HepG2 (cell line): Measurements from ENCODE around the gene B4GALT3. TPM values are rescaled to one million over a fixed set of nuclear protein-coding genes. Genes with fewer than 3 reads are reported as not detected.
A peak's percentile ranks its signal among the peaks of the same experiment; 100 is the strongest.

ENCODE experiments used
- ATAC-seq: fragments of 200-7000 bp; cut with Tn5 transposase; 3 replicates; pipeline ENCODE4 v1.9.1; 2020; ENCODE audit warnings: mild to moderate bottlenecking, moderate library complexity
- BruUV-seq: library from RNA; stranded (reverse); fragments of 400-500 nt; replicated peaks from 2 replicates; lab custom pipeline; 2021; lab: Mats Ljungman, UMichigan
- CTCF ChIA-PET: fragments of 300-600 bp; formaldehyde crosslinking; extraction: SDS; loops from one replicate; lab custom pipeline; 2021; ENCODE audit warnings: low total read pairs, inconsistent platforms, low intra/inter-chr PET ratio; lab: Yijun Ruan, JAX
- POLR2A ChIA-PET: fragments of 350-600 bp; sonication (Branson Sonifier 250); formaldehyde crosslinking; loops from one replicate; lab custom pipeline; 2020; ENCODE audit warnings: antibody characterized with exemption, inconsistent platforms; lab: Yijun Ruan, JAX
- DNase-seq: peaks from one replicate; pipeline ENCODE4 v3.0.0-alpha.2; 2015; ENCODE audit warnings: low spot score
- FAIRE-seq: peaks from 3 replicates; lab custom pipeline; 2011; peaks lifted over from hg19 to GRCh38; lab: Jason Lieb, UNC
- H2AFZ ChIP-seq: one replicate; pipeline ENCODE4 v1.6.1; 2011; ENCODE audit warnings: low read length, inconsistent platforms
- H3K27ac ChIP-seq: fragments of 300-600 bp; 3 replicates; pipeline ENCODE4 v1.8.0; 2011; ENCODE audit warnings: mixed run types, mild to moderate bottlenecking, mixed read lengths, low read length, inconsistent platforms; ENCODE audit not compliant: insufficient read depth; ENCODE audit errors: extremely low read length
- H3K27me3 ChIP-seq, 2 experiments: fragments of 200-600 bp in 1 of 2; 2 replicates in 1 of 2; 3 replicates in 1 of 2; pipeline versions ENCODE4 v1.6.0 to v1.8.0; 2011; ENCODE audit warnings: low read length in 2 of 2, mild to moderate bottlenecking in 2 of 2, moderate library complexity in 2 of 2, inconsistent platforms in 1 of 2; ENCODE audit not compliant: insufficient read depth in 2 of 2, control insufficient read depth in 1 of 2
- H3K36me3 ChIP-seq, 2 experiments: fragments of 200-600 bp in 1 of 2; replicated peaks in 1 of 2; 2 replicates in 1 of 2; 3 replicates in 1 of 2; pipeline versions ENCODE4 v1.5.1 to v1.8.0; 2011; ENCODE audit warnings: low read length in 2 of 2, inconsistent platforms in 1 of 2; ENCODE audit not compliant: insufficient read depth in 2 of 2, control insufficient read depth in 1 of 2
- H3K4me1 ChIP-seq: 2 replicates; pipeline ENCODE4 v1.5.1; 2012; ENCODE audit warnings: low read length, inconsistent platforms; ENCODE audit not compliant: insufficient read depth
- H3K4me2 ChIP-seq: 2 replicates; pipeline ENCODE4 v1.6.0; 2011; ENCODE audit warnings: low read depth, low read length, inconsistent platforms
- H3K4me3 ChIP-seq, 3 experiments: fragments of 200-600 bp in 1 of 3; sonication (generic), shearing (Covaris generic) in 1 of 3; replicated peaks in 1 of 3; 2 replicates each; pipeline ENCODE4 v1.5.1; 2011 to 2016; ENCODE audit warnings: low read length in 3 of 3, inconsistent platforms in 2 of 3, low read depth in 2 of 3, mild to moderate bottlenecking in 2 of 3, control low read depth in 1 of 3, mixed read lengths in 1 of 3; ENCODE audit not compliant: insufficient read depth in 1 of 3
- H3K79me2 ChIP-seq: one replicate; pipeline ENCODE4 v1.6.1; 2011; ENCODE audit warnings: low read length, inconsistent platforms; ENCODE audit not compliant: insufficient read depth
- H3K9ac ChIP-seq: 2 replicates; pipeline ENCODE4 v1.6.0; 2011; ENCODE audit warnings: mild to moderate bottlenecking, low read depth, low read length, inconsistent platforms; ENCODE audit not compliant: insufficient read depth
- H3K9me3 ChIP-seq: 2 replicates; pipeline ENCODE4 v1.5.1; 2012; ENCODE audit warnings: mild to moderate bottlenecking, low read length
- H4K20me1 ChIP-seq: 2 replicates; pipeline ENCODE4 v1.6.0; 2011; ENCODE audit warnings: inconsistent platforms, mild to moderate bottlenecking, low read length, moderate library complexity; ENCODE audit not compliant: insufficient read depth
- AKAP8 ChIP-seq: sonication (generic); formaldehyde crosslinking; IDR thresholded peaks from 2 replicates; pipeline ENCODE4 v1.5.1; 2020; ENCODE audit warnings: mild to moderate bottlenecking, missing genetic modification reagents
- CREBL2 ChIP-seq: sonication (generic); formaldehyde crosslinking; IDR thresholded peaks from 2 replicates; pipeline ENCODE4 v1.8.1; 2023; ENCODE audit warnings: missing genetic modification reagents, mild to moderate bottlenecking, borderline replicate concordance
- GZF1 ChIP-seq: sonication (generic); formaldehyde crosslinking; IDR thresholded peaks from 2 replicates; pipeline ENCODE4 v1.5.1; 2020; ENCODE audit warnings: mild to moderate bottlenecking, missing genetic modification reagents
- HNF1A ChIP-seq, 2 experiments: sonication (generic) in 1 of 2; formaldehyde crosslinking in 1 of 2; IDR thresholded peaks; 2 replicates each; pipeline versions ENCODE4 v1.4.0 to v1.6.1; 2016 to 2020; ENCODE audit warnings: borderline replicate concordance in 1 of 2, low read depth in 1 of 2, mild to moderate bottlenecking in 1 of 2, missing genetic modification reagents in 1 of 2
- HNRNPUL1 ChIP-seq: fragments of 200-400 bp; formaldehyde crosslinking; IDR thresholded peaks from 2 replicates; pipeline ENCODE4 v1.6.1; 2017; ENCODE audit warnings: low read depth, mild to moderate bottlenecking, low read length, moderate library complexity
- KAT2B ChIP-seq: fragments of 150-350 bp; IDR thresholded peaks from 2 replicates; pipeline ENCODE4 v1.6.1; 2014; ENCODE audit warnings: low read depth, low read length, borderline replicate concordance
- RBFOX2 ChIP-seq: fragments of 200-400 bp; formaldehyde crosslinking; IDR thresholded peaks from 2 replicates; pipeline ENCODE4 v1.6.1; 2017; ENCODE audit warnings: low read depth, mild to moderate bottlenecking, low read length
- STAT5B ChIP-seq: sonication (generic); formaldehyde crosslinking; IDR thresholded peaks from 2 replicates; pipeline ENCODE4 v1.4.0; 2020; ENCODE audit warnings: missing genetic modification reagents
- TBX2 ChIP-seq: sonication (generic); formaldehyde crosslinking; IDR thresholded peaks from 2 replicates; pipeline ENCODE4 v1.5.0; 2020; ENCODE audit warnings: missing genetic modification reagents, mild to moderate bottlenecking, borderline replicate concordance
- TFDP1 ChIP-seq: IDR thresholded peaks from 2 replicates; pipeline ENCODE4 v1.6.1; 2016; ENCODE audit warnings: missing compliant biosample characterization, missing genetic modification reagents, borderline replicate concordance
- ZNF329 ChIP-seq: sonication (generic); formaldehyde crosslinking; IDR thresholded peaks from 2 replicates; pipeline ENCODE4 v1.9.0; 2021; ENCODE audit warnings: low read depth, mild to moderate bottlenecking, missing genetic modification reagents
- ZNF430 ChIP-seq: sonication (generic); formaldehyde crosslinking; IDR thresholded peaks from 2 replicates; pipeline ENCODE4 v1.9.0; 2021; ENCODE audit warnings: mild to moderate bottlenecking, missing genetic modification reagents
- ZNF552 ChIP-seq: sonication (generic); formaldehyde crosslinking; IDR thresholded peaks from 2 replicates; pipeline ENCODE4 v1.9.0; 2022; ENCODE audit warnings: missing genetic modification reagents, mild to moderate bottlenecking, borderline replicate concordance
- ZNF883 ChIP-seq: sonication (generic); formaldehyde crosslinking; IDR thresholded peaks from 2 replicates; pipeline ENCODE4 v1.5.1; 2020; ENCODE audit warnings: mild to moderate bottlenecking, missing genetic modification reagents; ENCODE audit errors: not compliant biosample characterization
- ZXDC ChIP-seq: sonication (generic); formaldehyde crosslinking; IDR thresholded peaks from 2 replicates; pipeline ENCODE4 v1.5.0; 2020; ENCODE audit warnings: mild to moderate bottlenecking, missing genetic modification reagents
- WGBS: methylation state at CpG from one replicate; pipeline ENCODE4 v1.1.6; 2017; ENCODE audit warnings: low lambda C conversion rate; 5-methylcytosine and 5-hydroxymethylcytosine counted together
- in situ Hi-C: cut with HindIII; loops from 2 replicates; pipeline ENCODE4 v1.10.0; 2017; ENCODE audit warnings: low pct_unique_long_range_greater_than_20kb; ENCODE audit not compliant: extremely low pct_ligation_motif_present
- intact Hi-C: fragments of 100-400 bp; cut with micrococcal nuclease; formaldehyde crosslinking; loops from one replicate; pipeline ENCODE4 v1.10.0; 2022; ENCODE audit not compliant: unreplicated experiment
- polyA plus RNA-seq, 8 experiments: library from polyadenylated mRNA; depleted of rRNA in 3 of 8; stranded (reverse) in 7 of 8; unstranded in 1 of 8; fragments of >200 nt; fragmentation: Illumina TruSeq in 4 of 8; extraction: Trizol in 4 of 8; gene quantifications; 2 replicates each; pipeline versions ENCODE4 v1.2.1 to v1.2.3, GENCODE V29; 2011 to 2016; ENCODE audit warnings: low read depth in 4 of 8, missing spikeins in 1 of 8, mixed read lengths in 1 of 8; ENCODE audit not compliant: insufficient read depth in 1 of 8
- total RNA-seq, 5 experiments: library from RNA; depleted of rRNA; stranded (reverse); fragments of >200 nt; fragmentation: Illumina TruSeq; extraction: Trizol; gene quantifications; 2 replicates each; pipeline ENCODE4 v1.2.3, GENCODE V29; 2016; ENCODE audit warnings: low read depth in 1 of 5

Gene B4GALT3
- total and polyA plus RNA-seq, 2 of the 13 experiments (the other 11 are each of a cell fraction or from before 2014, with no cell fraction given) = 35.6 to 40.4 TPM

- H3K9me3 ChIP-seq = no peaks in the 10 kb centered on the region
- peak overlapping the region; percentile 78 to 85 (median 78); a peak in 5 of 6 replicates for H3K4me3 ChIP-seq
- in situ Hi-C loops (no loop called here), intact Hi-C loops (loop anchor here (2.0 kb wide), 1 partner anchor 20 kb away; the partner anchor contains the start of gene DEDD)
- H3K4me2 ChIP-seq = peak overlapping the region; percentile 89
- ChIA-PET POLR2A (interaction anchor here (0.7 to 5.5 kb wide), 11 partner anchors 12 to 161 kb away, joined by 3 to 43 read pairs (median 4); partner anchors contain the start of genes DEDD, F11R, NDUFS2 and NIT1), CTCF (no interaction called here)
- no peaks in the 10 kb centered on the region; a peak in 1 of 5 replicates for H3K27me3 ChIP-seq
- no TSS peak for BruUV-seq
- FAIRE-seq = no peak
- peaks cover 20% of the 10 kb centered on the region for H3K4me1 ChIP-seq
- H3K79me2 ChIP-seq = peaks cover 10% of the 10 kb centered on the region
- 26% methylated on average over 9 of the region's 9 CpGs for WGBS
- no peaks in the 10 kb centered on the region for H4K20me1 ChIP-seq
- H3K27ac ChIP-seq = peak overlapping the region; percentile 99
- H3K36me3 ChIP-seq = peaks cover 0 to 5% of the 10 kb centered on the region in 2 experiments; a peak in 1 of 5 replicates
- peak overlapping the region; percentile 98 for H3K9ac ChIP-seq
- no peak for ATAC-seq
- H2AFZ ChIP-seq = no peak overlapping the region
- no peak for DNase-seq
- TF ChIP-seq KAT2B (no peak), GZF1 (no peak), ZNF883 (no peak), ZNF329 (CRISPR knock-in tag) (no peak), AKAP8 (CRISPR knock-in tag) (no peak), HNF1A (IDR thresholded peaks at IDR 0.05; ENCODE audit: low read depth) (no peak), HNF1A (CRISPR knock-in tag; IDR thresholded peaks at IDR 0.05; ENCODE audit: borderline replicate concordance) (no peak), CREBL2 (CRISPR knock-in tag) (no peak), ZXDC (CRISPR knock-in tag) (no peak), ZNF552 (no peak), TBX2 (CRISPR knock-in tag) (no peak), RBFOX2 (no peak), STAT5B (CRISPR knock-in tag) (no peak), ZNF430 (CRISPR knock-in tag) (no peak), TFDP1 (no peak), HNRNPUL1 (no peak)
These were observed 24.1 kb downstream of the B4GALT3 start for GRCh38 chr1:161153176-161153575.
